Loucy (cell line): ENCODE measurements around the gene DPF1.
"Not testable (repeated sequence)": the region's sequence is repeated elsewhere in the genome, so short reads cannot be mapped to it uniquely, and the experiment has no call there.

Experiments used
- H2AFZ ChIP-seq: fragments of 200-600 bp; sonication (generic); 2 replicates; pipeline ENCODE4 v1.6.0; 2016; ENCODE audit warnings: antibody characterized with exemption, mild to moderate bottlenecking, low read length, moderate library complexity
- H3F3A ChIP-seq: fragments of 200-600 bp; 2 replicates; pipeline ENCODE4 v1.6.0; 2016; ENCODE audit warnings: antibody characterized with exemption, low read depth, mild to moderate bottlenecking
- H3K27me3 ChIP-seq: fragments of 200-600 bp; sonication (generic); 2 replicates; pipeline ENCODE4 v1.6.1; 2014; ENCODE audit warnings: low read length, mild to moderate bottlenecking; ENCODE audit not compliant: insufficient read depth, poor library complexity, severe bottlenecking
- H3K36me3 ChIP-seq: fragments of 200-600 bp; sonication (generic); 2 replicates; pipeline ENCODE4 v1.6.1; 2016; ENCODE audit warnings: low read length; ENCODE audit not compliant: insufficient read depth
- H3K4me1 ChIP-seq: fragments of 200-600 bp; sonication (generic); 2 replicates; pipeline ENCODE4 v1.5.1; 2014; ENCODE audit warnings: low read length, mild to moderate bottlenecking; ENCODE audit not compliant: insufficient read depth, poor library complexity, severe bottlenecking
- H3K4me2 ChIP-seq: fragments of 200-600 bp; sonication (generic); 2 replicates; pipeline ENCODE4 v1.6.0; 2014; ENCODE audit warnings: antibody characterized with exemption, low read length, low read depth, mild to moderate bottlenecking; ENCODE audit not compliant: poor library complexity, severe bottlenecking
- H3K4me3 ChIP-seq: fragments of 200-600 bp; sonication (generic); 2 replicates; pipeline ENCODE4 v1.5.1; 2014; ENCODE audit warnings: low read length, mild to moderate bottlenecking, mixed read lengths; ENCODE audit not compliant: poor library complexity, severe bottlenecking
- H3K79me2 ChIP-seq: fragments of 200-600 bp; sonication (generic); 2 replicates; pipeline ENCODE4 v1.6.1; 2014; ENCODE audit warnings: low read length; ENCODE audit not compliant: insufficient read depth
- H3K9ac ChIP-seq: fragments of 200-600 bp; sonication (generic); 2 replicates; pipeline ENCODE4 v1.6.0; 2014; ENCODE audit warnings: mild to moderate bottlenecking, low read depth, low read length, moderate library complexity; ENCODE audit not compliant: poor library complexity, severe bottlenecking
- H3K9me2 ChIP-seq: fragments of 200-600 bp; sonication (generic); replicated peaks from 2 replicates; pipeline ENCODE4 v1.6.1; 2016; ENCODE audit warnings: low read depth, low read length, mixed read lengths
- H3K9me3 ChIP-seq: fragments of 200-600 bp; sonication (generic); 2 replicates; pipeline ENCODE4 v1.6.1; 2014; ENCODE audit warnings: mild to moderate bottlenecking, antibody characterized with exemption, low read length, low read depth; ENCODE audit not compliant: insufficient read depth
- H4K20me1 ChIP-seq: fragments of 200-600 bp; sonication (generic); 2 replicates; pipeline ENCODE4 v1.6.0; 2014; ENCODE audit warnings: antibody characterized with exemption, low read length, mild to moderate bottlenecking; ENCODE audit not compliant: insufficient read depth, poor library complexity, severe bottlenecking
- CTCF ChIP-seq: fragments of 200-600 bp; sonication (generic); conservative IDR thresholded peaks from 2 replicates; pipeline ENCODE4 v1.5.1; 2014; ENCODE audit warnings: mild to moderate bottlenecking, antibody characterized with exemption, low read length
- EZH2phosphoT487 ChIP-seq: fragments of 200-600 bp; IDR thresholded peaks from 2 replicates; pipeline ENCODE4 v1.6.1; 2018; ENCODE audit warnings: antibody characterized with exemption, mild to moderate bottlenecking, moderate library complexity, borderline replicate concordance

Gene DPF1

GRCh38 chr19:38231918-38232317 is 7.9 kb upstream of the DPF1 start:
- Histone ChIP-seq H3K27me3 (no peaks in the 10 kb centered on the region), H3K9me3 (no peaks in the 10 kb centered on the region), H3K79me2 (no peaks in the 10 kb centered on the region), H3K4me2 (no peak overlapping the region), H2AFZ (no peak overlapping the region), H3K4me3 (no peak overlapping the region), H3F3A (no peaks in the 10 kb centered on the region), H3K9ac (no peak overlapping the region), H3K9me2 (no peaks in the 10 kb centered on the region), H4K20me1 (no peaks in the 10 kb centered on the region), H3K4me1 (no peaks in the 10 kb centered on the region), H3K36me3 (no peaks in the 10 kb centered on the region)
- TF ChIP-seq CTCF (no peak), EZH2phosphoT487 (no peak)

- H2AFZ ChIP-seq, H3K9ac ChIP-seq, H3K79me2 ChIP-seq, H3K9me3 ChIP-seq, H3K4me3 ChIP-seq, H3K27me3 ChIP-seq, H3K9me2 ChIP-seq, H3K4me1 ChIP-seq, H3K36me3 ChIP-seq, H3K4me2 ChIP-seq, H3F3A ChIP-seq, H4K20me1 ChIP-seq: not testable (repeated sequence)
These were observed 6.6 kb upstream of the DPF1 start for GRCh38 chr19:38230506-38231133.

- no peak for TF ChIP-seq CTCF
- TF ChIP-seq EZH2phosphoT487, result no peak
- H3K79me2 ChIP-seq, result no peaks in the 10 kb centered on the region
- H3K4me2 ChIP-seq, result no peak overlapping the region
- H3K4me1 ChIP-seq, result no peaks in the 10 kb centered on the region
- no peak overlapping the region for H3K9ac ChIP-seq
- no peaks in the 10 kb centered on the region for H3K9me3 ChIP-seq
- no peak overlapping the region for H3K4me3 ChIP-seq
- no peaks in the 10 kb centered on the region for H3K27me3 ChIP-seq
- no peaks in the 10 kb centered on the region for H4K20me1 ChIP-seq
- H3K36me3 ChIP-seq, result no peaks in the 10 kb centered on the region
- H2AFZ ChIP-seq, result no peak overlapping the region
- H3K9me2 ChIP-seq, result no peaks in the 10 kb centered on the region
- H3F3A ChIP-seq, result no peaks in the 10 kb centered on the region
These were observed 5.6 kb upstream of the DPF1 start for GRCh38 chr19:38229585-38230073.
